ENCODE results near the gene MAN2B2.

The MAN2B2 gene

GRCh38 chr4:6546681-6547447 is 28.1 kb upstream of the MAN2B2 start:
- DNase-seq (ENCODE audit: low spot score) = peak; percentile 72

- DNase-seq (ENCODE audit: low spot score) = peak; percentile 41
Measured at GRCh38 chr4:6548201-6548881, 26.6 kb upstream of the MAN2B2 start.

GRCh38 chr4:6548882-6549230 is 26.1 kb upstream of the MAN2B2 start:
- DNase-seq (ENCODE audit: low spot score) = no peak

- no peak for DNase-seq (ENCODE audit: low spot score)
Measured at GRCh38 chr4:6549445-6549844, 25.5 kb upstream of the MAN2B2 start.

- DNase-seq (ENCODE audit: low spot score) = no peak
Measured at GRCh38 chr4:6549890-6550620, 24.9 kb upstream of the MAN2B2 start.

GRCh38 chr4:6550821-6551220 is 24.2 kb upstream of the MAN2B2 start:
- DNase-seq (ENCODE audit: low spot score) = no peak

- no peak for DNase-seq (ENCODE audit: low spot score)
Measured at GRCh38 chr4:6551660-6552059, 23.3 kb upstream of the MAN2B2 start.

GRCh38 chr4:6555519-6555918 is 19.5 kb upstream of the MAN2B2 start:
- no peak for DNase-seq (ENCODE audit: low spot score)

GRCh38 chr4:6556263-6556662 is 18.7 kb upstream of the MAN2B2 start:
- no peak for DNase-seq (ENCODE audit: low spot score)

- DNase-seq (ENCODE audit: low spot score) = no peak
Measured at GRCh38 chr4:6557185-6557584, 17.8 kb upstream of the MAN2B2 start.

- DNase-seq (ENCODE audit: low spot score) = no peak
Measured at GRCh38 chr4:6557856-6558255, 17.1 kb upstream of the MAN2B2 start.

GRCh38 chr4:6560416-6561172 is 14.4 kb upstream of the MAN2B2 start:
- no peak for DNase-seq (ENCODE audit: low spot score)

- DNase-seq (ENCODE audit: low spot score) = no peak
Measured at GRCh38 chr4:6561173-6561516, 13.8 kb upstream of the MAN2B2 start.

- DNase-seq (ENCODE audit: low spot score) = no peak
Measured at GRCh38 chr4:6561706-6562371, 13.2 kb upstream of the MAN2B2 start.

- DNase-seq (ENCODE audit: low spot score) = no peak
Measured at GRCh38 chr4:6562931-6563901, 11.8 kb upstream of the MAN2B2 start.

GRCh38 chr4:6563935-6564645 is 10.9 kb upstream of the MAN2B2 start:
- DNase-seq (ENCODE audit: low spot score) = no peak

GRCh38 chr4:6565691-6566390 is 9.1 kb upstream of the MAN2B2 start:
- DNase-seq (ENCODE audit: low spot score) = no peak

GRCh38 chr4:6566391-6567190 is 8.4 kb upstream of the MAN2B2 start:
- no peak for DNase-seq (ENCODE audit: low spot score)

- DNase-seq (ENCODE audit: low spot score) = no peak
Measured at GRCh38 chr4:6567218-6567617, 7.8 kb upstream of the MAN2B2 start.

All from pons (tissue), 1 donor.